ENCODE data around the gene EBNA1BP2. TPM values are rescaled to one million over a fixed set of nuclear protein-coding genes. Genes with fewer than 3 reads are reported as not detected.
"Not testable (repeated sequence)": the region's sequence is repeated elsewhere in the genome, so short reads cannot be mapped to it uniquely, and the experiment has no call there.

Gene EBNA1BP2
- total RNA-seq, 1 donor from 2014 or later, result 31.9 TPM

DNA sequence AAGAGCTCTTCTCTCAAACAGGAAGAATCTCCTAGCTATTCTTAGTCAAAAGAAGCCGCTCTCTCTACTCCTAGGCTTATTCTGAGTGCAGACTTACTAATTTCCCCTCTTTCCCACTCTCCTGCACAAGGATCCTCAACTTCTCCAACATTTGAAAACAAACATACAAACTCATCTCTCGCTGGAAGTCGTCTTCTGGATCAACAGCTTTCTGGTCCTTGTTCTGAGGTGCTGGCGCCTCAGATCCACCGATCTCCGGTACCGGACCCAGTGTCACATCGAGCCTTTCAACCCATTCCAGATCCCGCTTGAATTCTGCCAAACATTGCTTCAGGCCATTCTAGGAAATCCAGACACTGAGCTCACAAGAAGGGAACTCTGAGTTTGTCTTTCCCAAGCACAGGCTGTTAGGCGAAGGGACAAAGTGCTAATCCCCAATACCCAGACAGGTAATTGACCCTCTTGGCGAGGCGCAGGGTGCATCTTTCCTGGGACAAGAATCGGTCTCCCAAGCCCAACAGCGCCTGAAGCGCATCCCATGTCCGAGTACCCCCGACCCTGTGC lies 696 bp downstream of the EBNA1BP2 start:
- DNase-seq (ENCODE audit: low spot score), result no peak

DNA sequence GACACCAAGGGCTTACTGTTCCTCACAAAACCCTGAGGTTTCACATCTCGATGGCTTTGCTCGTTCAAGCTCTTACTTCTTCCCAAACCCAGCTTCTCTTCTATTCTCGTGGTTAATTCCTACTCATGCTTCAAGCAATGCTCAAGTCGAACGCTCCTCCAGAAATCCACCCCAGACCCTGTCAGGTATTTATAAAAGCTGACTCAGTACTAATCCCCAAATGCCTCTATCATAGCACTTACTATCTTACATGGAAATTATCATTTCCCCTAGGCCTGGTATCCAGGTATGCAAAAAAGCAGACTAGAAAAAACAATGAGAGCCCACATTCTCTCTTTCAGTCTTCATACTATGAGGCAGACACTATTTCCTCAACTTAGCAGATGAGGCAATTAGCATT lies 6.3 kb downstream of the EBNA1BP2 start:
- DNase-seq (ENCODE audit: low spot score), result no peak

DNA sequence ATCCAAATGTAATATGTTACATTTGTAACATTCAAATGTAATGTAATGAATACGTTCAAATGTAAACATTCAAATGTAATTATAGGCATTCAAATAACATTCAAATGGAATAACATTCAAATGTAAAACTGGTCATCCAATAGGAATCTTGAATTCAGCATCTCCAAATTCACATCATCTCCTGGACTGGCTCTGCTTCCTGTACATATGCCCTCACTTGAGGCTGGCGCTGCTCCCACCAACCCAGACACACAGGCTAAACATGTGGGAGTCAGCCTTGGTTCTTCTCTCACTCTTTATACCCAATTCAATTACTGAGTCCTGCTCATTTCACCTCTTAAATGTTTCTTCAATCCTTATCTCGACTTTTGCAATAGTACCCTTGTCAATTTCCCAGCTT lies 6.9 kb downstream of the EBNA1BP2 start:
- DNase-seq (ENCODE audit: low spot score), result no peak

DNA sequence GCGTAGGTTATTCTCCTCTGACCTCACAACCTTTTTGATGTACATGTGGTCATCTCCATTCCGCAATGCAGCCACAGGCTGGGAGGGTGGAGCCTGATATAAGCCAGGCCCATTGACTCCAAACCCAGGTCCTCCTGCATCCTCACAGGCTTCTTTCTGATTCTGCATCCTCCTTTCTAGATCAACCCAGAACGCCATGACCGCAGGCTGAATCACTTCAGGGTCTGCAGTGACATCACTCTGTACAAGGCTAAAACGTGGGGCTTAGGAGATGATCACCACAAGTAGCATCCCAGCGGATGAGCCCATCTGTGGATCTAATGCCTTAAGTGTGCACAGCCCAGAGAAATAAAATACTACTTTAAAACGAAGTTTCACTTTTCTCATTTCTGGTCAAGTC lies 16.1 kb downstream of the EBNA1BP2 start:
- no peak for DNase-seq (ENCODE audit: low spot score)

DNA sequence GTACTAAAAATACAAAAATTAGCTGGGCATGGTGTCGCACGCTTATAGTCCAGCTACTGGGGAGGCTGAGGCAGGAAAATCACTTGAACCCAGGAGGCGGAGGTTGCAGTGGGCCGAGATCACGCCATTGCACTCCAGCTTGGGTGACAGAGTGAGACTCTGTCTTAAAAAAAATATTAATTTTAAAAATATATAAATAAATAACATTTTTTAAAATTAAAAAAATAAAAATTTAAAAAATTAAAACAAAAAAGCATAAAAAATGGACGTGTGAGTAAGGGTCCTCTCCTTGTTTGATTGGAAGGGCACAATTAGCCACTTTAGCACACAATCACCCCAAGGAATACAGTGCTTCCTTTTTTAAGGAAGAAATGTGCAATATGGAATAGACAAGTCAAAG lies 18.6 kb downstream of the EBNA1BP2 start:
- DNase-seq (ENCODE audit: low spot score), result no peak

DNA sequence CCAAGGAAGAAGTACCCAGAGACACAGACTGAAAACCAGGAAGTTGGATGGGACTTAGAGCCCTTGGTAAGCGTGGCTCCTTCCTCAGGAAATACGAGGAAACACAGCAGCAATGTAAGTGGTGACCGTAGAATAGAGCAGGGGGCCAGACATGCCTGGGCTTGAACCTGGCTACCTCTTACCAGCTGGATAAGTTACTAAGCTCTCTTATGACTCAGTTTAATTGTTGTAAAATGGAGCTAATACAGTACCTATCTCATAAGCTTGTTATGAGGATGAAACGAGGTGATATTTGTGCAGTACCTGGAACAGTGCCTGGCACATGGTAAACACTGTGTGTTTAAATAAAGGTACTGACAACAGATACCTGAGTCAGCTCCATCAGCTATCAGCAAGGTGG lies 19.2 kb downstream of the EBNA1BP2 start:
- DNase-seq (ENCODE audit: low spot score), result no peak

DNA sequence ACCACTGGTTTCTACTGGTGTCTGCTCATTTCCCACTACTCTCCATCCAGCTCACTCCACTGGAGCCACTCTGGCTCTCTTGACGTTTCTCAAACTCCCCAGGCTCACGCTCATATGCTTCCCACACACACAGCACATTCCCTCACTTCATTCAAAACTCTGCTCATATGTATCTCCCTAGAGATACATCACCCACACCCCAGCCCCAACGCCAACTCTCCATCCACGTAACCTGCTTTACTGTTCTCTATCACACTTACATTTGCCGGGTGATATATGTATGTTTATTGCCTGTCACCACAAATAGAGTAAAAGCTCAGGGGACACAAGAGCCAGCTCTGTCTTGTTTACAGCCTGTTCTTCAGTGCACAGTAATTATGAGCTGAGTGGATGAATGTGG lies 22.2 kb downstream of the EBNA1BP2 start:
- DNase-seq (ENCODE audit: low spot score), result no peak

DNA sequence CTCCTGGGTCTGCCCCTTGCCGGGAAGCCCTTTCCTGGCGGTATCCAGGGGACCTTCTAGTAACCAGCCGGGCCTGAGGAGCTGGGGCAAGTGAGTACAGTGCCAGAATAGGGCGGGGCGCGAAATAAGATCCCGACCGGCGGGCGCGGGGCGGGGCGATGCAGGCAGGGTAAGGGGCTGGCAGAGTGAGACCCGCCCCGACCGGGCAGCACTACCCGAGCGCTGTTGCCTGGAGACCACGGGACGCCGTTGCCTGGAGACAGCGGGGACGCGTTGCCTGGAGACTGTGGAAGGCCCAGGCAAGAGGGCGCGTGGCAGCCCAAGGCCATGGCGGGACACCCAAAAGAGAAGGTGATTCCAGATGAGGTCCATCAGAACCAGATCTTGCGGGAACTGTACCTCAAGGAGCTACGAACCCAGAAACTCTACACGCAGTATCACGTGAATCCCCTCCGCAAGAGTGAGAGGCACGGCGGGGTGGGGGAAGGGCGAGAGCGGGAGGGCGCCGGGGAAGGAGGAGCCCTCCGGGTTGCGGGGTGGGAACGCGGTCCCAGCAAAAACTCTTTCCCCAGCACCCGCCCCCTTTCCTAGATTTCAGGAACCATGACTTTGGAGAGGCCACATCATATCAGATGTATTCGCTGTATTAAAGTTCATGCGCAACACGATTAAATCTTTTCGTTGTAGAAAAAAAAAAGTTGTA lies 24.3 kb downstream of the EBNA1BP2 start:
- DNase-seq (ENCODE audit: low spot score), result peak; percentile 47

DNA sequence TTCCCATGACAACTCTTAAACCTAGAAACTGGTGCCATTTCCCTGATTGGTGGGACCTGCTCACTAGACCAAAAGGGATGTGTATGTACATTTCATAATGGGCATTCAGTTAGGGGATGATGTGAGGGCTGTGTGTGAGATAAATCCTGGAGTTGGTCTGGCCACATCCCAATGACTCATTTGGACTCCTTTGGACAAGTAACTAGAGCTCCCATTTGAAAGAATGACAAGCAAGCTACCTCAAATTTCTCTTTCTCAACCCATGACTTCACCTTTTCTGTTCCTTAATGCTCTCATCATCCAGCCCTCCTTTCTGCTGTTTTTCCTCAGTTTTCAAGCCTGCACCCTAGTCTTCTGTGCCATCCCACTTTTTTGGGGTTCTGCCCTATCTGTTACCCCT lies 27.9 kb downstream of the EBNA1BP2 start:
- DNase-seq (ENCODE audit: low spot score), result no peak

DNA sequence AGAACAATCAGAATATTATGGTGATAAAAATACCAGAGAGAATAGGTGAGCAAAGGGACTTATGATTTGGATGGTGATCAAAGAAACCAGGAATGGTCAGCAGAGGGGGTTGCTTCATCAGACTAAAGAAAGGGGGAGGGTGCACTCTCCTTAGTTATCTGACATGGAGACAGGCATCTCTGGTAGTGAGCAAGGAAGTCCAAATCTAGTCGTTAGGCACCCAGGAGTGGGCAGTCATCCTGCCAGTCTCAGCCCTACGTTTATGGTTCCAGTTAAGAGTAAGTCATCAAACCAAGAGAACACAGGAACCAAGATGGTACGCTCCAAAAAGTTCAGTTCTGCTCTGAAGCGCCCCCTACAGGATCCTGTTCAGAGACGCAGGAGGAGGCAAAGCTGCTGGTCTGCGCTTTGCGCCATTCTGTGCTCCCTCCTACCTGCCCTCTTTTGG lies 28.6 kb downstream of the EBNA1BP2 start:
- DNase-seq (ENCODE audit: low spot score), result no peak

DNA sequence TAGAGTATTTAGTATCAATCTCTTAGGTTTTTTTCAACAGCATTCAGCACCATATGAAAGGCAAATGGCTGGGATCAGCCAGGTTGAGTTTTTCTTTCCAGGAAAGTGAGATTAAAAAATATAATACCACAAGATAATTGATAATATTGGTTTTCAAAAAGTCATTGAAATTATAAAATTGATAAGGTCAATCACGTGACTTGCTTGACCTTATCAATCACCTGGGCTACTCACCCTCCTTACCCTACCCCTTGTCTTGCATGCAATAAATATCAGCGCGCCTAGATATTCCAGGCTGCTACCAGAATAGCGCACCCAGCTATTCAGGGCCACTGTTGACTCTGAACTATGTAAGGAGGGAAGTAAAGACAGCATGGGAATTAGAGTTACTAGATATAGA lies 31.5 kb downstream of the EBNA1BP2 start:
- DNase-seq (ENCODE audit: low spot score), result no peak

DNA sequence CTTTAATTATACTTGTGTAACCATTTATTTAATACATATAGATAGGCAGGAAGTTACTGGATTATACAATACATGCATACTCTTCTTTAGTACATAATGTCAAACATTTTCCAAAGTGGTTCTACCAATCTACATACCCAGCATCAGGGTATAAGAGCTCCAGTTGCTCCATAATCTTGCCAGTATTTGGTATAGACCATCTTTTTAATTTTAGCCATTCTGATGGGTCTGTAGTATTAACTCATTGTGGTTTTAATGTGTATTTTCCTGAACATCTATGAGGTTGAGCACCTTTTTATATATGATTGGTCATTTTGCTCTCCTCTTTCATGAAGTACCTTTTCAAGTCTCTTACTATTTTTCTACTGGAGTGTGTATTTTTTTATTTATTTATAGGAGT lies 32.1 kb downstream of the EBNA1BP2 start:
- DNase-seq (ENCODE audit: low spot score), result no peak

DNA sequence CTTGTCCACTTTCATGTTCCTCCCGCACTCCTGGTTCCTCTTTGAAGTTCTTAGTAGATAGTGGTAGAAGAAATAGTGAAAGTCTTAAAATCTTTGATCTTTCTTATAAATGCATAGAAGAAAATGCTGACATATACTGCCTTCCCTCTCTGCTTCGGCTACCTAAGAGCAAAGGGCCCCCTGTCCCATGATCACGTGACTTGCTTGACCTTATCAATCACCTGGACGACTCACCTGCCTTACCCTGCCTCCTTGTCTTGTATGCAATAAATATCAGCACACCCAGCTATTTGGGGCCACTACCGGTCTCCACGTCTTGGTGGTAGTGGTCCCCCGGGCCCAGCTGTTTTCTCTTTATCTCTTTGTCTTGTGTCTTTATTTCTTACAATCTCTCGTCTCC lies 32.8 kb downstream of the EBNA1BP2 start:
- not testable (repeated sequence) for DNase-seq (ENCODE audit: low spot score)

DNA sequence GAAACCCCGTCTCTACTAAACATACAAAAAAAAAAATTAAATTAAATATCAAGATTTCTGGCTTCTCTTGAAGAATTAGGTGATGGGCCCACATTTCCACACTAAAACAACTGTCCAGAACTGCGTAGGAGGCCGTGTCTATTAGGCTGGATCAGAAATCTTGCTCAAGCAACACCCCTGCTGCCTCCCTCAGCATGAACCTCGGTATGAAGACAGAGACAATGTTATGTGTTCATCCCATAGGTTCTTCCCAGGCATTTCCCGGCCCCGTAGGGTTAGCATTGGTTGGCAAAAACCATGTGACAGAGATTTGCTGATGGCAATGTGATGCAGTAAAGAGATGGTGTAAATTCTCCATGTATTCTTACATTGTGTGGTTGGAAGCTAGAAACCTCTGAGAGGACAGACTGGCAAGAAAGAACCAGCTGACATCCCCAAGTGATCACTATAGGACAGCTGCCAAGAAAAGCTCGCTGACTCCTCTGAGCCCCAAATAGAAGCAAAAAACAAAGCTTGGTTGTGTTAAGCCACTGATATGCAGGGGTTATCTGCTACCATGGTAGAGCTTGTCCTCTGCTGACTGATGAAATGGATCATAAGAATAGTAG lies 34.5 kb downstream of the EBNA1BP2 start:
- no peak for DNase-seq (ENCODE audit: low spot score)

DNA sequence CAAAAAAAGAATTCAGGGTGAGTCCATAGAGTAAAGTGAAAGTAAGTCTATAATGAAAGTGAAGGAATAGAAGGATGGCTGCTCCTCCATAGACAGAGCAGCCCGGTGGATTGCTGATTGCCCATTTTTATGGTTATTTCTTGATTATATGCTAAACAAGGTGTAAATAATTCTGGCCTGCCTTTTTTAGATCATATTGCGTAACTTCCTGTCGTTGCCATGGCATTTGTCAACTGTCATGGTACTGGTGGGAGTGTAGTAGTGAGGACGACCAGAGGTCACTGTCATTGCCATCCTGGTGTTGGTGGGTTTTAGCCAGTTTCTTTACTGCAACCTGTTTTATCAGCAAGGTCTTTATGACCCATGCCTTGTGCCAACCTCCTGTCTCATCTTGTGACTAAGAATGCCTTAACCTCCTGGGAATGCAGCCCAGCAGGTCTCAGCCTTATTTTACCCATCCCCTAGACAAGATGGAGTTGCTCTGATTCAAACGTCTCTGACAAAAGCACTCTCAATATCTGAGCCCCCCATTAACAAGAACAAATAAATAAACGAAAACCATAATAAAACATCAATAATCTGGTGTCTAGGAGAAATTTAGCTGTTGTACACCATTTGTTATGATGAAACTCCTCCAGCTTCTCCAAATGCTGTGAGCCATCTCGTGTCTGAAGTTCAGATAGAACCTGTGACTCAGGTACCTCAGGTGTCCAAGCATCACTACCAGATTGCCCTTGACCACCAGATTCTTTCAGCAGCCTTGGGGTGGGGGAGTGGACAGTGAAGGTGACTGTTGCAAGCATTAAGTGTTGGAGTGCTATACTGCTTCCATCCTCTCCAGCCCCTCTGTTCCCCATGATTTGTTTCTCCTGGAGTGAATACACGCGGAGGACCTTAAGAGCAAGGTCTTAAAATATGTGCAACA lies 36.0 kb downstream of the EBNA1BP2 start:
- DNase-seq (ENCODE audit: low spot score), result no peak

DNA sequence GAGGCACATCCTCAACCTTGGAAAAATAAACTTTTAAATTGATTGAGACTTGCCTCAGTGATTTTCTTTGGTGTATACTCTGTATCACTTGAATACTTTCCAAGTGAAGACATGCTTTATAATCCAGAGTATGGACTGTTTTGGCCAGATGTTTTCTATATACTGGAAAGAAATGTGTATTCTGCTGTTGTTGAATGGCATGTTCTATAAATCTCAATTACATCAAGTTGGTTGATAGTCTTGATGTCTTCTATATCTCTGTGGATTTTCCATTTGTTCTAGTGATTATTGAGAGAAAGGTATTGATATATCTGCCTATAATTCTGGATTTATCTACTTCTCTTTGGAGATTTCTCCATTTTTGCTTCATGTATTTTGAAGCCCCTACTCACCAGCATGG lies 37.5 kb downstream of the EBNA1BP2 start:
- no peak for DNase-seq (ENCODE audit: low spot score)

DNA sequence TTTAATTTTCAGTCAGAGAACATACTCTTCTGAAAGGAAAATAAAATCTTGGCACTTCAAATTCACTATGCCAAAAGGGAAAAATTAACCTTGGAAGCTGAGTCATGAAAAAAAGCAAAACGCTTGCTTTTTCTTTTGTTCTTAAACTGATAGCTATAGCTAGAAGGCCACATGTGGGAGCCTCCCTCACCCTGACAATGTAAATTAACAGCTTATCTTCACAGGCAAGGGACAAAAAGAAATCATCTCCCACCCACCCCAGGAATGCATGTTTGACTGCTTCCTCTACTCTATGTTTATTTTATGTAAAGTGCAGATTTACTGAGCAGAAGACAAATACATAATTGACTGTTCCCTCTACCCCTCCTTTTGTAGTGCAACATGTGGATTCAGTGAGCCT lies 38.0 kb downstream of the EBNA1BP2 start:
- DNase-seq (ENCODE audit: low spot score), result no peak

DNA sequence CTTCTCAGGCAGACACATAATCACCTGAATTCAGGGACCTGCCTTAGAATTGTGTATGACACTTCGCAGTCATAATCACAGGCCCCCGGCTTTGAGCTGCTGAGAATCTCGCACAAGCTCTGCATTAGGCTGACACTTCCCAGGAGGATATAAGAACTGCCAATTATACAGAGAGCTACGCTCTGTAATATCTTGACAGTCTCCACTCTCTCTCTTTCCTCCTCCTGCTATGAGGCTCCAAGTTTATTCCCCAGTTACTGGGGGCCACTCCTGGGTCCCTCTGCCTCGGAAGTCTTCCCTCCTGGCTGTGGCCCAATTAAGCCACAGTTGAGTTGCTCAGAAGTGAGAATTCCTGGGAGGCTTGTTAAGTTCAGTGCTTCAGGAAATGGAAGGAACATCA lies 42.7 kb downstream of the EBNA1BP2 start:
- no peak for DNase-seq (ENCODE audit: low spot score)

DNA sequence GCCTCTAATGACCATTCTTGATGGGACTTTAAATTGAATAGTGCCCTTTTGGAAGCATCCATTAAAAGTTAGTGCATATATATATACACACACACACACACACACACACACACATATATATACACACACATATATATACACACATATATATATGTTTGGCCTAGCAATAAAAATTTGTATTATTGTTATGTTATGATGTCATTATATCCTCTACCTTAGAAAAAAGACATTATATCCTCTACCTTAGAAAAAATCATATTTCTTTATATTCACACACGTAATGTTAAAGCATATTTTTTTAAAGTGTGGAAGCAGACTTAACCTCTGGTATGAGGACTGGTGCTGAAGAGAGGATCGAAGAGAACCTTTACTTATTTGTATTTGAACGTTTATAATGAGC lies 43.3 kb downstream of the EBNA1BP2 start:
- no peak for DNase-seq (ENCODE audit: low spot score)

DNA sequence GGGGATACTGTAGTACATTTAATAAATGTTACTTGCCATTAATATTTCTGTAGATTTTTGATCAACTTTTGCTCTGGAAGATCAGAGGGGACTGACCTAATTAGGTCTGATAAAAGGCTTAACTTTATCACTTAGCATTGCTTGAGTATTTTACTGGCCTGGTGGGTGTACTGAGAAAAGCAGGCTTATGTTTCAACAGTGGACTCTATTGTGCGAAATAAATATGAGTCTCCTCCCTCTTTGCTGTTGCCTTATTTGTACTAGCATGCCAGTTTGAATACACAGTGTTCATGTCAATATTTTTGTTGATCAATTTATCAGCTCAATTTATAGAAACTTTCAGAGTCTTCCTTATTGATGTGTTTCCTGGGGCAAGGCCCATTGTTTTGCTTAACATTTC lies 49.1 kb downstream of the EBNA1BP2 start:
- DNase-seq (ENCODE audit: low spot score), result no peak

DNA sequence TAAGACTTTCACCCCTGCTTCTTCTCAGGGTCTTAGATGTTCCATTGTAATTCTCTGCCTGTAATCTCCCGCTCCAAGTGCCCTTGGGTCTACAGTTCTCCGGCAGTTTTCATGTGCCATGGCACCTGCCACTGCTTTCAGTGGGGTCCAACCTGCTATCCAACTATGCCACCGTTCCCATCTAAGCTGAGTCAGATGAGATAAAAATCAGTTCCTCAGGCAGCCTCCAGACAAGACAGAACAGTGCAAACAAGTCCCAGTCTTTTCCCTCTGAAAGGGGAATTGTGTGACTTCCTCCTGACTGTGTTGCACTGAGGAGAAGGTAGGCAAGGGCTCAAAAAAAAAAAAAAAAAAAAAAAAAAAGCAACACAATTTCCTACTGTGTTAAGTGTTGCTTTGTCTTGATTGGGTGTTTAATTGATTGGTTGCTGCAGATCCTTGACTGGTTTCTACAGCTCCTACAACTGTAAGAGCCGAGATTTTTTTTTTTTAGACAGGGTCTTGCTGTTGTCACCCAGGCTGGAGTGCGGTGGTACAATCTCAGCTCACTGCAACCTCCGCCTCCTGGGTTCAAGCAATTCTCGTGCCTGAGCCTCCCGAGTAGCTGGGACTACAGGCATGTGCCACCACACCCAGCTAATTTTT lies 50.7 kb downstream of the EBNA1BP2 start:
- DNase-seq (ENCODE audit: low spot score), result no peak
